ENCODE measurements around the gene TSPAN18.

Gene TSPAN18

GRCh38 chr11:44831605-44832394, 105.0 kb downstream of the TSPAN18 start:
- DNase-seq, result no peak

- no peak for DNase-seq
Measured at GRCh38 chr11:44832452-44832851, 105.7 kb downstream of the TSPAN18 start.

GRCh38 chr11:44833221-44833876, 106.6 kb downstream of the TSPAN18 start:
- DNase-seq, result no peak

GRCh38 chr11:44833877-44834452, 107.2 kb downstream of the TSPAN18 start:
- DNase-seq, result no peak

- DNase-seq, result no peak
Measured at GRCh38 chr11:44834846-44835245, 108.1 kb downstream of the TSPAN18 start.

GRCh38 chr11:44835296-44835695, 108.5 kb downstream of the TSPAN18 start:
- no peak for DNase-seq

- DNase-seq, result no peak
Measured at GRCh38 chr11:44835938-44836337, 109.2 kb downstream of the TSPAN18 start.

- no peak for DNase-seq
Measured at GRCh38 chr11:44837661-44838060, 110.9 kb downstream of the TSPAN18 start.

GRCh38 chr11:44839458-44840084, 112.8 kb downstream of the TSPAN18 start:
- DNase-seq, result no peak

- DNase-seq, result peak; percentile 21
Measured at GRCh38 chr11:44840085-44840478, 113.3 kb downstream of the TSPAN18 start.

GRCh38 chr11:44840521-44841251, 113.9 kb downstream of the TSPAN18 start:
- DNase-seq, result no peak

- DNase-seq, result no peak
Measured at GRCh38 chr11:44842220-44842619, 115.5 kb downstream of the TSPAN18 start.

- no peak for DNase-seq
Measured at GRCh38 chr11:44846852-44847251, 120.1 kb downstream of the TSPAN18 start.

GRCh38 chr11:44847316-44847715, 120.6 kb downstream of the TSPAN18 start:
- DNase-seq, result no peak

- no peak for DNase-seq
Measured at GRCh38 chr11:44848203-44848962, 121.6 kb downstream of the TSPAN18 start.

GRCh38 chr11:44848963-44849350, 122.2 kb downstream of the TSPAN18 start:
- DNase-seq, result no peak

- DNase-seq, result no peak
Measured at GRCh38 chr11:44849424-44849823, 122.7 kb downstream of the TSPAN18 start.

- no peak for DNase-seq
Measured at GRCh38 chr11:44849922-44850321, 123.2 kb downstream of the TSPAN18 start.

GRCh38 chr11:44851496-44851895, 124.7 kb downstream of the TSPAN18 start:
- no peak for DNase-seq

- DNase-seq, result no peak
Measured at GRCh38 chr11:44852159-44852747, 125.5 kb downstream of the TSPAN18 start.

GRCh38 chr11:44852952-44853351, 126.2 kb downstream of the TSPAN18 start:
- no peak for DNase-seq

GRCh38 chr11:44853666-44854065, 126.9 kb downstream of the TSPAN18 start:
- DNase-seq, result no peak

Measured in hematopoietic multipotent progenitor cell treated with erythropoietin and hydrocortisone succinate and interleukin-3 and kit ligand, for 4 days (in vitro differentiated cells).